GOT3 (cell line): Measurements from ENCODE around the gene CISD3.
"Not testable (repeated sequence)": the region's sequence is repeated elsewhere in the genome, so short reads cannot be mapped to it uniquely, and the experiment has no call there.

Experiments used
- DNase-seq: peaks from one replicate; lab custom pipeline; 2025; ENCODE audit warnings: mixed read lengths; lab: John Stamatoyannopoulos, UW

The CISD3 gene

DNA sequence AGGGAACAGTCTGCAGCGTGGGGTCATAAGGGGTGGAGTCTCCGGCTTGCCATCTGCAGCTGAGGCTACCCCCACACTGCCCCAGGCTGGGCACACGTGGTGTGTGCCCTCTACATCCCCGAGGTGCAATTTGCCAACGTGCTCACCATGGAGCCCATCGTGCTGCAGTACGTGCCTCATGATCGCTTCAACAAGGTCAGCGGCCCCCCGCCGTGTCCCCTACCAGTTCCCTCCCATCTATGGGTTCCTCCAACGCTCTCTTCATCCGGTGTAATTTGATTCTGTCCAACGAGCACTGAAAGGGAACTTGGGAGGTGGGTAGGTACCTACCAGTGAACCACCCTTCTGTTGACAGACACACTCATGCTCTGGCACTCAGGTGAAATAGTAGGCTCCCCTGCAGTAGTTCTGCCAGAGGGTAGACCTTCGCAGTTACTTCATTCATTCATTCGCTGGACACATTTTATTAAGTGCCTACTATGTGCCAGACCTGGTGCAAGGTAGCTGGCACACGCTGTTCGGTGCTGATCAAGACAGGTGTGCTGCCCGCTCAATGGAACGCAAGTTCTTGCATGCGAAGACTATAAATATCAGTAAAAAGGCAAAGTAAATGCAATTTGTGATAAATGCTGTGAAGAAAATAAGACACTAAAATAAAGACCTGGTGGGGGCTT, 22.3 kb upstream of the CISD3 start:
- DNase-seq, result no peak

DNA sequence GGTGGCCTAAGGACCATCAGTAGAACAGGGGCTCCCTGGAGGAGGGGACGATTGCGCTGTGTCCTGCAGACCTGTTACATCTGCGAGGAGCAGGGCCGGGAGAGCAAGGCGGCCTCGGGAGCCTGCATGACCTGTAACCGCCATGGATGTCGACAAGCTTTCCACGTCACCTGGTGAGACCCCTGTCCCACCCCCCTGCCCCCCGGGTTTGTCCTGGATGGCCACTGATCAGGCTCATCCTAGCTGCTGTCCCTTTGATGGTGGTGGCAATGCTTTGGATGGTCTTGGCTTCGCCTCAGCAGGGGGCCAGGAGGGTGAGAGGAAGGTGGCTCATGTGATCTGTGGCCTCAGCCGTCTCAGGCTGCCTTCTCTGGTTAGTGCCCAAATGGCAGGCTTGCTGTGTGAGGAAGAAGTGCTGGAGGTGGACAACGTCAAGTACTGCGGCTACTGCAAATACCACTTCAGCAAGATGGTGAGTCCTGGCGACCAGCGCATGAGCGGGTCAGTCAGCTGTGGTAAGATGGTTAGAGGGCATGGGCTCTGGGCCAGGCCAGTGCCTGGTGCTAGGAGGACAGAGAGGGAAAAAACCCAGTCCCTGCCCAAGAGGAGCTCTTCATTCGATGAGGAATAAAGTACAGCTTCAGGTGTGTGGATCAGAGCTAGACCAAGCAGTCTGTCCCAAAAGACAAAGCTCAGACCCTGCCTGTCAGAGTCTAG, 20.9 kb upstream of the CISD3 start:
- no peak for DNase-seq

DNA sequence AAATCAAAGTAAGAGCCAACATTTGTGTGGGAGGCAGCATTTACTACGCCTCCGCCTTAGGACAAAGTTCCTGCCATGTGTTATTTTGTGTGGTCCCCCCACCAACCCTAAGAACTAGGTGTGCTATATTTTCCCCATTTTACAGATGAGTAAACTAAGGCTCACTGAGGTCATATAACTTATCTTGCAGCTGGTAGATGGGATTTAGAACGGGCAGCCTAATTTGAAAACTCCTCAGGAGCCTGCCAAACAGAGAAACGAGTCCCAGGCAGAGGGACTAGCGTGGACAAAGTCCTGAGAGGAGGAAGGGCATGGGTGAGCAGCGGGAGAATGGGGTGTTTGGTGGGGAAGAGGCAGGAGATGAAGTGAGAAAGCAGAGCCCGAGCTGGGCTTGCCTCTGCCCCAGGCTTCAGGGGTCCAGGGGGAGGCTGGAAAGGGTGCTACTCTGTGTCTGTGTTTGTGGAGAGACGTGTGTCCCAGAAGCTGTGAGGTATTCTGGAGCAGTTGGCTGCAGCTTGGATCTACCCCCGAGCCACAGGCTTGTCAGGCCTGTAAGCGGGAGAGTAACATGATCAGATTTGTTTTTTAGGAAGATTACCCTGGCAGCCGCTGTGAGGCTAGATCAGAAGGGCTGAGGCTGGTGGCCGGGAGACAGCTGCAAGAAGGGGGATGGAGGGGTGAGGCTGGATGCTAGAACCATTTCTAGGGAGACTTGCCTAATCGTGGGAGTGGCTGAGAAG, 20.1 kb upstream of the CISD3 start:
- no peak for DNase-seq

DNA sequence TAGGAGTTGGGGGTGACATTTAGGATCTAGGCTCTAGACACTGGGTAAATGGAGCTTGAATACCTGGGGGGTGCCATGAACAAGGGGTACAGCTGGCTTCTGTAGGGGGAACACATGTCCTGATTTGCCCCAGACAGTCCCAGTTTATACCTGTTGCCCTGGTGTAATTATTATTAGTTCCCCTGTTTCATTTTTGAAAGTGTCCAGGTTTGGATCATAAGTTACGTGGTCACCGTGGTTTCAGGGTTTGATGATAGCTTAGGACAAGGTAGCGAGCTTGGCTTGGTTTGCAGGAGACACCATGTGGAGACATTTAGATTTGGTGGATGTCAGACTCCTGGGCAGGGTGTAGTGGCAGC, 19.6 kb upstream of the CISD3 start:
- DNase-seq, result no peak

DNA sequence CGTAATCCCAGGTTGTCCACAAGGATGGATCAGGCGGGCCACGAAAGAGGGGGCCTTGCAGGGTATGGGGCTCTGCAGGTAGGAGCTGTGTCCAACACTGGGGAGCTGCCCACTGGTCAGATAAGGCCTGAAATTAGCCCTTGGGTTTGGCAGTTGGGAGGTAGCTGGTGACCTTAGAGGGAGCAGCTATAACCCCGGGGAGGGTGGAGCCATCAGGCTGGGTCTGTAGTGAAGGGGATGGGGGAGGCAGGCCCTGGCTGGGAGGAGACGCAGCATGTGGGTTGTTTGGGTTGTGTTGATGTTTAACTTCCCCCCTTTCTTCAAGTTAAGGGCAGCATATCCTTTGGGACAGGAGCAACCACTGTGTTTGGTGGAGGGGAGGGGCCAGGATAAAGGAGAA, 19.2 kb upstream of the CISD3 start:
- DNase-seq, result no peak

DNA sequence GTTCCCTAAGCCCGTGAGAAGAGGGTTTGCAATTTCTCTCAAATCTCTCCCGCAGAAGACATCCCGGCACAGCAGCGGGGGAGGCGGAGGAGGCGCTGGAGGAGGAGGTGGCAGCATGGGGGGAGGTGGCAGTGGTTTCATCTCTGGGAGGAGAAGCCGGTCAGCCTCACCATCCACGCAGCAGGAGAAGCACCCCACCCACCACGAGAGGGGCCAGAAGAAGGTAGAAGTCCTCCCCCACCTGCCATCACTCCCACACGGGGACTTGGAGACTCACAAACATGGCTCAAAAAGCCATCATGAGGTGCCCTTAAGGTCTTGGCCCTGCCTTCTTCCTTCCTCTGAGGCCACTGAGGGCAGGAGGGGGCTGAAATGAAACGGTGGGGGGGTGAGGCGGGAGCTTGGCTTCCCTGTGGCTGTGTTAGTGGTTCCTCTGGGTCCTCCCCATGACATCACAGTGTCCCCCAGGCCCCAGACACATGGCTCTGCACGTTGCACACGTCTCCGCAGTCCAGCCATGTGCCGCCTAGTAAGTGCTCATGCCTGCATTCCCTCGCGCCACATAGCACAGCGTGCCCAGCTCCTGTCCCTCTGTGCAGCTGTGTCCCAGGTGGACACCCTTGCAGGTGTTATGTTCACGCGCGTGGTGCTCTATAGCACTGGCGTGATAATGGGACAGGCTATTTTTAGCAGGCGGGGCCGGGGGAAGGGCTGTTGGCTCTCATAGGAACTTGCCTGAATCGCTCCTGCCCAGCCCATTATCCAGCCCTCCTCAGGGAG, 18.2 kb upstream of the CISD3 start:
- DNase-seq, result no peak

DNA sequence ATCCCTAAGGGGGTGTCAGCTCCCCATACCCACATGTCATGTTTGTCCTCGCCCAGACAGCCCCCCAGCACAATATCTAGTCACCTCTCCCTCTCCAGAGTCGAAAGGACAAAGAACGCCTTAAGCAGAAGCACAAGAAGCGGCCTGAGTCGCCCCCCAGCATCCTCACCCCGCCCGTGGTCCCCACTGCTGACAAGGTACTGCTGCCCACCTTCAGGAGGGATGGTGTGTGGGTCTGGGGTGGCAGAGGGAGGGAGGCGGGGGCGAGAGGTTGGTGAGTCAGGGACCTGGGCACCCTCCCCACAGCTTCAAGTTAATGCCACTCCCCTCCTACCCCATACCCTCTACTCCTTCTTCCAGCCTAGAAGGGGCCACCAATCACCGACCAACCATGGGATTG, 17.5 kb upstream of the CISD3 start:
- DNase-seq, result no peak

DNA sequence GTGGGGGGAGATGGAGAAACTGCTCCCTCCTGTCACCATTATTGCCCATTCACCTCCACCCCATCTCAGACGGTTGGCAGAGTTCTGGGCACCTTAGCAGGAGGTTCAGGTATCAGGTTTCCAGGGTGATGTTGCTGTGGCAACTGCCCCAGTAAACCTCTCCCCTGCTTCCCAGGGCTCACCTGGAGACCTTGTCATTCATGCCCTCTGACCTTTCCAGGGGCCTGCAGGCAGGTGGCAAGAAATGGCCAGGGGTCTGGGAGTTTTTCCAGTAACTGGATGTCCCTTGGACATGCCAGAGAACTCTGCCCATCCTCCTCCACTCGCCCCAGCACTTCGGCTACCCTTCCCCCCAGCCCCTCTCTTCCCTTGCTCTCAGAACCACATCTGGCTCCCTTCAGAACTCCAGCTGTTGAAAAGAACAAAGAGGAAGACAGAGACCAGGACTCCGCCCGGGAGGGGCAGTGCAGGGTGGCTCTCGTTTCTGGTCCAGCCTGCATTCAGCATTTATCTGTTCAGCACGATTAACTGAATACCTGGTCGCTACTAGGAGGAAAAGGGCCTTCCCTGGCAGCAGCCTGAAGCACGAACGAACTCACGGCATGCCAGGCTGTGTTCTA, 16.6 kb upstream of the CISD3 start:
- DNase-seq, result no peak

DNA sequence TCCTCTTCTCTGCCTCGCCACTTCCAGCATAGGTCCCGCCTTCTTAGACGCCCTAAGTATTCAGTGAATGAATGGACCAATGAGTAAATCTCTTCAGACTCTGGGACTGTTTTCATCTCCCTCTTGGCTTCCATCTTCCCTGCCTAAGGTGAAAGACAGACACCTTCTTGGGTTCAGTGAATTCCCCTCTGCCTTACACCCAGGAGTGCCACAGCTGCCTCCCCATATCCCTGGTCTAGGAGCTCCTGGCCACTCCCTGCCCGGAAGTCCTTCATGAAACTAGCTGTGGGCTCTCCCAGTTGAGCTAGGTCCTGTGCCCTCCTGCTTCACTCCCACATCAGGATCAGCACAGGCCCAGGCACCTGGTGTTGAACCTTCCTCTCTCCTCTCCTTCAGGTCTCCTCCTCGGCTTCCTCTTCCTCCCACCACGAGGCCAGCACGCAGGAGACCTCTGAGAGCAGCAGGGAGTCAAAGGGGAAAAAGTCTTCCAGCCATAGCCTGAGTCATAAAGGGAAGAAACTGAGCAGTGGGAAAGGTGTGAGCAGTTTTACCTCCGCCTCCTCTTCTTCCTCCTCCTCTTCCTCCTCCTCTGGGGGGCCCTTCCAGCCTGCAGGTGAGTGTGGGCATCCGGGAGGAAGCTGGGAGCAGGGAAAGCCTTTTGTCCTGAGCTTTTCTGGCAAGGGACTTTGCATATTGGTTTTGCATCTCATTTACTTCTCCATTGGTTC, 14.8 kb upstream of the CISD3 start:
- DNase-seq, result no peak

DNA sequence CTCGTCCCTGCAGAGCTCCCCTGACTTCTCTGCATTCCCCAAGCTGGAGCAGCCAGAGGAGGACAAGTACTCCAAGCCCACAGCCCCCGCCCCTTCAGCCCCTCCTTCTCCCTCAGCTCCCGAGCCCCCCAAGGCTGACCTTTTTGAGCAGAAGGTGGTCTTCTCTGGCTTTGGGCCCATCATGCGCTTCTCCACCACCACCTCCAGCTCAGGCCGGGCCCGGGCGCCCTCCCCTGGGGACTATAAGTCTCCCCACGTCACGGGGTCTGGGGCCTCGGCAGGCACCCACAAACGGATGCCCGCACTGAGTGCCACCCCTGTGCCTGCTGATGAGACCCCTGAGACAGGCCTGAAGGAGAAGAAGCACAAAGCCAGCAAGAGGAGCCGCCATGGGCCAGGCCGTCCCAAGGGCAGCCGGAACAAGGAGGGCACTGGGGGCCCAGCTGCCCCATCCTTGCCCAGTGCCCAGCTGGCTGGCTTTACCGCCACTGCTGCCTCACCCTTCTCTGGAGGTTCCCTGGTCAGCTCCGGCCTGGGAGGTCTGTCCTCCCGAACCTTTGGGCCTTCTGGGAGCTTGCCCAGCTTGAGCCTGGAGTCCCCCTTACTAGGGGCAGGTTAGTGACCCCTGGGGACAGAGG, 13.7 kb upstream of the CISD3 start:
- DNase-seq, result no peak

DNA sequence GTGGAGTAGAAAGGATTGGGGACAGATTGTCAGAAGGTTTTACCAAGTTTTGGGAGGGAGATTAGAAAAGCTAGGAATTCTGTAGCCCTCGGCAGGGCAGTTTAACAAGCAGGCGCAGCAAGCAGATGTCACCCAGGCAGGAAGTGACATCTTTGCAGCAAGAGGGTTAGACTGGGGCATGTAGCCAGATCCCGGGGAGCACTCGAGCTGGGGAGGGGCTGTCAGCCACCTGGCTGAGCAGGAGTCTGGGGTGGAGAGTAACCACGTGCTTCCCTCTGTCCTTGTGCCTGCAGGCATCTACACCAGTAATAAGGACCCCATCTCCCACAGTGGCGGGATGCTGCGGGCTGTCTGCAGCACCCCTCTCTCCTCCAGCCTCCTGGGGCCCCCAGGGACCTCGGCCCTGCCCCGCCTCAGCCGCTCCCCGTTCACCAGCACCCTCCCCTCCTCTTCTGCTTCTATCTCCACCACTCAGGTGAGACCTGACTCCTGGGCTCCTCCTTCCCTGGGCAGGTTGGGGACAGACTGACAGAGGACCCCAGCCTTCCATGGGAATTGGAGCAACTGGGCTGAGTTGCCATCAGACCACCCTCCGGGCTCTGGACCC, 12.9 kb upstream of the CISD3 start:
- no peak for DNase-seq

DNA sequence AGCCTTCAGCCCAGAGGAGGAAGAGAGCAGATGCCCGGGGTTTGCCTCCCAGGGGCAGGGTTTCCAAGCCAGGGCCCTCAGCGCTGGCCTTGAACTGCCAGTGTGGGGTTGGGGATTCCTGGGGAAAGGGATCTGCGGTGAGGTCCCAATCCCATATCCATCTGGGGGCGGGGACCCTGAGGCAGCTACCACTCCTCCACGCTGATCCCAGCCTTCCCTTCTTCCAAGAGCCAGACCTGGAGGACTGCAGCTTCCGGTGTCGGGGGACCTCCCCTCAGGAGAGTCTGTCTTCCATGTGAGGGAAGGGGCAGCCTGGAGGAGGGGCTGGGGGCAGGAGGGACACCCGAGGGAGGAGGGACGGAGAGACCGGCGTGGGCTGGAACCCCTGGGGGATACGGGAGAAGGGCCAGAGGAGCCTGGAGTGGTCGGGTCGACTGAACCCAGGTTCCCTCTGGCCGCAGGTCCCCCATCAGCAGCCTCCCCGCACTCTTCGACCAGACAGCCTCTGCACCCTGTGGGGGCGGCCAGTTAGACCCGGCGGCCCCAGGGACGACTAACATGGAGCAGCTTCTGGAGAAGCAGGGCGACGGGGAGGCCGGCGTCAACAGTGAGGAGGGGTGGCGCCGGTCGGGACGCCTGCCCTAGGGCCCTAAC, 10.7 kb upstream of the CISD3 start:
- DNase-seq, result no peak

DNA sequence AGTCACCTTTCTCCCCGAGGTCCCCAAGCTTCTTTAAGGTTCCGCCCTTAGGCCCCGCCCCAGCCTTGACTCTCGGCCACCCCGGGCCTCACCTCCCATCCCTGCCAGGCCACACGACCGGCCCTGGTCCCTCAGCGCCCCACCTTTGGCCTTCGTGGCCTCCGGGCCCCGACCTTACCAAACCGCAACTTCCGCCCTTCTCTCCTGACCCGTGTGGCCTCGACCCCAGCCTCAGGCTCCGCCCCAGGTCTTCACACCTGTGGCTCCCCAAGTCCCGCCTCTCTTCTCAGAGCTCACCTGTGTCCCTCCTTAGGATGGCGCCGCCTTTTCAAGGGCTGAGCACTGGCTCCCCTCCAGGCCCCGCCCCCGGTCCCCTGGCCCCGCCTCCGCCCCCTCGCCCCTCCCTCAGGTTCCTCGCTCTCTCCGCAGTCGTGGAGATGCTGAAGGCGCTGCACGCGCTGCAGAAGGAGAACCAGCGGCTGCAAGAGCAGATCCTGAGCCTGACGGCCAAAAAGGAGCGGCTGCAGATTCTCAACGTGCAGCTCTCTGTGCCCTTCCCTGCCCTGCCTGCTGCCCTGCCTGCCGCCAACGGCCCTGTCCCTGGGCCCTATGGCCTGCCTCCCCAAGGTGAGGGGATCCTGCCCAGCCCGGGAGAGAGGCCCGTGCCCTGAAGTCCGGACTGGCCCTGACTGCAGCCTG, 10.0 kb upstream of the CISD3 start:
- no peak for DNase-seq

DNA sequence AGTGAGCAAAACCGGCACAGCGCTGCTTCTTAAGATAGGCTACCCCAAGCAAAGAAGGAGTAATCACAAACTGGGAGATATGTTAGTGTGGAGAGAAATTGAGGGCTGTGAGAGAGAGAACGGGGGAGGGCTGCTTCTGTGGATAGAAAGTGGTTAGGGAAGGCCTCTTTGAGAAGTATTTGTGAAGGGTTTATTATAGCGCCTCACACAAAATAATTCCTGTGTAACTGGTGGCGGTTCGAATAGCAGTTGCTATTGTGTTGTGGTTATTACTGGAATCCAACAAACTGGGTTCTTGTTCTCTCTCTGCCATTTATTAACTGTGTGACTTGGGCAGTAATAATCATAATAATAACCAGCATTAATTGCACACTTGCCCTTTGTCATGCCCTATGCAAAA, 9.2 kb upstream of the CISD3 start:
- no peak for DNase-seq

DNA sequence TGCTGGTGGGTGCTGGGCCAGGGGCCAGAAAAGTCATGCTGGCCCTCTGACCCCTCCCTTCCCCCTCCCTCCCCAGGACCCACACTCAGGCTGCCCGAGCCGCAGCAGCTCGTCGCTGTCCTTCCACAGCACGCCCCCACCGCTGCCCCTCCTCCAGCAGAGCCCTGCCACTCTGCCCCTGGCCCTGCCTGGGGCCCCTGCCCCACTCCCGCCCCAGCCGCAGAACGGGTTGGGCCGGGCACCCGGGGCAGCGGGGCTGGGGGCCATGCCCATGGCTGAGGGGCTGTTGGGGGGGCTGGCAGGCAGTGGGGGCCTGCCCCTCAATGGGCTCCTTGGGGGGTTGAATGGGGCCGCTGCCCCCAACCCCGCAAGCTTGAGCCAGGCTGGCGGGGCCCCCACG, 8.3 kb upstream of the CISD3 start:
- DNase-seq, result no peak

DNA sequence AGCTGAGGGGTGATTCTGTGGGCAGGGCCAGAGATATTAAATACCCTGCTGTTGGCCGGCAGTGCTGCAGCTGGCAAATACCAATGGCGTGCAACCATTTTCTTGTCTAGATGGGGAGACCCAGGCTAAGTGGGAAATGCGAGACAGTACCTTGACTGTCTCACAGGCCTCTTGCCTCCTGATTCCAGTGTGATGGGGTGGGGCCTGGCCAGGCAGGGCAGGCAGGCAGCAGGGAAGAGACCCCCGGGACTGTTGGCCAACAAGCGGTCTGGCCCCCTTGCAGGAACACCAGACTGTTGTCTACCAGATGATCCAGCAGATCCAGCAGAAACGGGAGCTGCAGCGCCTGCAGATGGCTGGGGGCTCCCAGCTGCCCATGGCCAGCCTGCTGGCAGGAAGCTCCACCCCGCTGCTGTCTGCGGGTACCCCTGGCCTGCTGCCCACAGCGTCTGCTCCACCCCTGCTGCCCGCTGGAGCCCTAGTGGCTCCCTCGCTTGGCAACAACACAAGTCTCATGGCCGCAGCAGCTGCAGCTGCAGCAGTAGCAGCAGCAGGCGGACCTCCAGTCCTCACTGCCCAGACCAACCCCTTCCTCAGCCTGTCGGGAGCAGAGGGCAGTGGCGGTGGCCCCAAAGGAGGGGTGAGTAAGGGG, 5.7 kb upstream of the CISD3 start:
- DNase-seq, result no peak

DNA sequence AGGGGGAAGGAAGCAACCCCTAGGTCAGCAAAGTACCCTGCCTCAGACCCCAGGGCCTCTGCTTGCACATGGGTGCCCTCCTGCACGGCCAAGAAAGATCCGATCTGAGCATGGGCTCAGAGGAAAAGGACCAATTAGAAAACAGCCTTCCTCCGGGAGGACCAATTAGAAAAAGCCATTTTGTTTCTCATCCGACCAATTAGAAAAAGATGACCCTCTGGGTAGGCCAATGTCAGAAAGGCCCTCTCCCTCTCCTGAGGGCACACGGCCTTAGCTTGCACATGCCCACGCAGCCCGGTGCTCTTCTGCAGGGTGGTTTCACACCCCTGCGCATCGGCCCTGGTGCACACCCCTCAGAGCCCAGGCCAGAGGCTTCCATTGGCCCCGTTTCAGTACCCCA, 5.1 kb upstream of the CISD3 start:
- DNase-seq, result no peak

DNA sequence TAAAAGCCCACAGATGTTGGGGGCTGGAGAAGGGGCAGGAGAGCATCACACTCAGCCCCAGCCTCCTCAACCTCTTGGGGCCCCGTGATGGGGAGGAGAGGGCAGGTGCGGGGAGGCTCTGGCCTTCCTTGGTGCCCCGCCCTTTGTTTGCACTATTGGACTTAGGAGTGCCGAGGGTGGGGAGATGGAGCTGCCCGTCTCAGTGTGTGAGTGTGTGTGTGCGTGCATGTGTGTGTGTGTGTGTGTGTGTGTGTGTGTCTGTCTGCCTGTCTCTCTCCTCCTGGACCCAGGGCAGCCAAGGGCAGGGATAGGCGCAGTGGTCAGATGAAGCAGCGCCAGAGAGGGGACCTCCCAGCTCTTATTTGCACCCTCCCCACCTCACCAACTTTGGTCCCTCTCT, 4.0 kb upstream of the CISD3 start:
- DNase-seq, result not testable (repeated sequence)

DNA sequence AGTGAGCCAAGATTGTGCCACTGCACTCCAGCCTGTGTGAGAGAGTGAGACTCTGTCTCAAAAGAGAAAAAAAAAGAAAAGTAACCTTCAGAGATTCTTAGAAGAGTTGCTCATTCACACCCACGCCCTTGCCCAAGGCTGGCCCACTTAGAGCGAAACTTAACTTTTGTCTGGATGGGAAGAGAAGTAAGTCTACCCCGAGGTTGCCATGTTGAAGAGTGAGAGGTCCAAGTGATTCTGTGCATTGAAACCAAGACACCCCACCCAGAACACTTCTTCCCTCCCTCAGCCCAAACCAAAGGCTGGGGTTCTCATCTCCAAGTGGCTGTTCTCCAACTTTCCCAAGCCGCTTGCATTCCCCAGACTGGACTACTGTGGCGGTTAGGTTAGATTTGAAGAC, 2.4 kb upstream of the CISD3 start:
- DNase-seq, result no peak
